ENCODE results near the gene RNF167.

DNA sequence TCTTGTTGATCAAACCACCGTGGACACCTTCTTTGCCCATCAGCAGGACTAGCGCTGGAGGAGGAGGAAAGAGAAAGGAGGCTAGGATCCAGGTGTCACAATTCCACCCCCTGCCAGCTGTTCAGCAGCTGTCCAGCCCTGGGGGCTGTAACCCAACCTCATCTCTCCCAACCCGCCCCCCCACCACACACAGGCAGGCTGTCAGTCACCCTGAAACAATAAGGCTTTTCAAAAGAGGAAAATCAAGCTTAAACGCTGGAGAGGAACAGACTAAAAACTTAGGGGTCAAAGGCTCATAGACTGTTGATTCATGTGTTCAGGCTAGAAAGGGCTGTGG is 5.8 kb downstream of the RNF167 start:
- no peak for TF ChIP-seq CTCF (IDR thresholded peaks at IDR 0.05)
- no peak for TF ChIP-seq POLR2A (IDR thresholded peaks at IDR 0.05)

Data from gastroesophageal sphincter (tissue), 3 donors.